NCI-H1105 (cell line): ENCODE measurements around the gene ADRB1.

Experiments used
- DNase-seq: peaks from one replicate; lab custom pipeline; 2025; lab: John Stamatoyannopoulos, UW

The ADRB1 gene

DNA sequence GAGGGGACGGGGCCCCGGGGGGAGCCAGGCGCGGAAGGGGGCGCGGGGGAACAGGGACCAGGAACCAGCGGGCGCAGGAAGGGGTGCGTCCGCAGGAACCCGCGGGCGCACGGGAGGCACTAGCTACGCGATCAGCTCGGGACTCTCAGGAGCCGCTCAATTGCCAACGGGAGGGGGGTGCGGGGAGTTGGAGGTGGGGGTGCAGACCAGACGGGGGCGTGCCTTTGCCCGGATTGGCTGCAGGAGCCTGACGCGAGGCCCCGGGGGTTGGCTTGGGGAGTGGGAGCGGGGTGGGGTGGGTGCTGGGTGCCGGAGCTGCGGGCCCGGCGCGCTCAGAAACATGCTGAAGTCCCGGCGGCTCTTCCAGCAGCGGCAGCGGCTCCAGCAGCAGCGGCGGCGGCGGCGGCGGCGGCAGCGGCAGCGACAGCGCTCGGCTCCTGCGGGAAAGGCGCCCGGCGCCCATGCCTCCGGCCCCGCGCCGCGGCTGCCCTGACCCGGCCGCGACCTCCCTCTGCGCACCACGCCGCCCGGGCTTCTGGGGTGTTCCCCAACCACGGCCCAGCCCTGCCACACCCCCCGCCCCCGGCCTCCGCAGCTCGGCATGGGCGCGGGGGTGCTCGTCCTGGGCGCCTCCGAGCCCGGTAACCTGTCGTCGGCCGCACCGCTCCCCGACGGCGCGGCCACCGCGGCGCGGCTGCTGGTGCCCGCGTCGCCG, at the start of gene ADRB1:
ADRB1 (plus strand) TSS at position 335 of the 715 bp plus-strand sequence; CDS start at position 602, 267 bp downstream.
- peak; percentile 42 for DNase-seq

DNA sequence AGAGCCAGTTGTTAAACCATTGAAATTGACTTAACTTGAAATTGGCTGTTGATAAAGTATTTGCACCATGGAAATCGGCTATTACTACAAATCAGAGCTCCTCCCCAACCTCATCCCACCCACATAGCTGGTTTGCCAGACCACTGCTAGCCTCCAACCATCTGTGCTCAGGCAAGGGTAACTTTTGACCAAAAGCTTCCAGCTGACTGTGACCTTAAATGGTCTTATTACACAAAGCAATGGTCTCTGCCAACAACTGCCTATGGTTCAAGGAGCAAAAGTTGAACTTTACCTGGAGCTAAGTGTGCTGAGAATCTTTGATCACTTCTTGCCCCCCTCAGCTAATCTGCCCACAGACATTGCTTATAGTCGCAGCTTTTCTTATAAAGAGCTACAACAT, 48.5 kb upstream of the ADRB1 start:
- no peak for DNase-seq

DNA sequence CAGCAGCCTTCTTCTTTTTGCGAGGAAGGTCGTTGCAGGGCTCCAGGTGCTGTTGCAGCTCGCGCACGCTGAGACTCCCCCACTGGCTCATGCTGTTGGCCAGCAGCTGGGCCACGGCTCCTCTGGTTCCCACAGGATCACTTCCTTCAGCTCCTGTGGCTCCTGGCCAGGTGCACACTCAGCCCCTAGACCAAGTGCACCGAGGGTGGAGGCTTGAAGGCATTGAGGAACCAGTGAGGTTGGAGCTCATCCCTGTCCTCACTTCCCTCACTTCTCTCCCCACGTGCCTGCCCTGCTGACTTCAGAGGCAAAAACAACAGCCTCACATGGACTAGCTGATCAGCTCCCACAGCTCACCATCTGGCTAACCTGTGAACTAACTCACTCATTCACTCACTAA, 46.2 kb upstream of the ADRB1 start:
- no peak for DNase-seq

DNA sequence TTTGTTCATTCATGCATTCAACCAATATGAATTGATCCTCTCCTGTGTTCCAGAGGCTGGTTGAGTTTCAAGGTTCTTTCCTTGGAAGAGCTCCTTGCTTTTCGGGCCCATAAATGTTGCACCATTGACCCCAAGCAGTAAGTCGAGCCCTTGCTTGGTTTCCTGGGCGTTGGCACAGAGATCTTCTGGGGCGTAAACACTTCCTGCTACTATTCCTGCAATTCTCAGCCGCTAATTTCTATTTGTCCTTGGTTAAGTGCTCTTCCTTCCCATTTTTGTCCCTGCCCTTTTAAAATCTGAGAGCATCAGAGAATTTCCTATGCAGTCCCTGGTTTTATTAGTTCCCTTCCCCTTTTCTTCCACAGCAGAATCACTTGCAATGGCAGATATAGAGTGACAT, 44.1 kb upstream of the ADRB1 start:
- no peak for DNase-seq

DNA sequence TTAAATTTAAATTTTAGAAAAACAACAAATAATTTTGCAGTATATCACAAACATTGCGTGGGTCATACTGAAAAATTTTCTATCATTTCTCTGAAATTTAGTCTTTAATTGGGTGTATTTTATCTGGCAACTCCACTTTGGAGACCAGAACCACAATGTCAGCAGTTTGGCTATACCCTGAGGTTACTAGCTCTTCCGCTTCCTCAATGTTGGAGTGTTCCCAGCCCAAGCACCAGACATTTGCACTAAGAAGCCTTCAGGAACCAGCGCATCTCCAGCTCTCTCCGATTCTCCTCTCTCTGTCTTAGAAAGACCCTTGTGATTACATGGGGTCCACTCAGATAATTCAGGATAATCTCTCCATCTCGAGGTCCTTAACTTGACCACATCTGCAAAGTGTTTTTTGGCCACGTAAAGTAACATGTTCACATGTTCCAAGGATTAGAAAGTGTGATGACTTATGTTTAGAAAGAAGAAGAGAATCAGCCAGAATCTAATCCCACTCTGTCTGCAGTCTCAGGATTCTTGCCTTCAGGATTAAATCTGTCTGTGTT, 43.1 kb upstream of the ADRB1 start:
- DNase-seq: no peak

DNA sequence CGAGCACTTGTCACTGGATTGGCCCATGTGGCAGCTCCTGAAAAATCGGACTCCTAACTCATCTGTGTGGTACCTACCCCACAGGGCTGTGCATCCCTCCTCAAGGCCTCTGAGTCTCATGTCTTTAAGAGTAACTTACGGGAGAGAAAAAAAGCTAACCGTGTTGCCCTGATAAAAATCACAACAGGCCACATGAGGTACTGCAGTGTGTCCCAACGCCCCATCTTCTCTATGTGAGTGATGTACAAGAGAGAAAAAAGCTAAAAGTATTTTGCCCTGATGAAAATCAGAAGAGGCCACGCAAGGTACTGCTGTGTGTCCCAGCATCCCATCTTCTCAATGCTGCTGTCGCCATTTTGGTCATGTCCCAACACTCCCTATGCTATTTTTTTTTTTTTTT, 41.2 kb upstream of the ADRB1 start:
- no peak for DNase-seq

DNA sequence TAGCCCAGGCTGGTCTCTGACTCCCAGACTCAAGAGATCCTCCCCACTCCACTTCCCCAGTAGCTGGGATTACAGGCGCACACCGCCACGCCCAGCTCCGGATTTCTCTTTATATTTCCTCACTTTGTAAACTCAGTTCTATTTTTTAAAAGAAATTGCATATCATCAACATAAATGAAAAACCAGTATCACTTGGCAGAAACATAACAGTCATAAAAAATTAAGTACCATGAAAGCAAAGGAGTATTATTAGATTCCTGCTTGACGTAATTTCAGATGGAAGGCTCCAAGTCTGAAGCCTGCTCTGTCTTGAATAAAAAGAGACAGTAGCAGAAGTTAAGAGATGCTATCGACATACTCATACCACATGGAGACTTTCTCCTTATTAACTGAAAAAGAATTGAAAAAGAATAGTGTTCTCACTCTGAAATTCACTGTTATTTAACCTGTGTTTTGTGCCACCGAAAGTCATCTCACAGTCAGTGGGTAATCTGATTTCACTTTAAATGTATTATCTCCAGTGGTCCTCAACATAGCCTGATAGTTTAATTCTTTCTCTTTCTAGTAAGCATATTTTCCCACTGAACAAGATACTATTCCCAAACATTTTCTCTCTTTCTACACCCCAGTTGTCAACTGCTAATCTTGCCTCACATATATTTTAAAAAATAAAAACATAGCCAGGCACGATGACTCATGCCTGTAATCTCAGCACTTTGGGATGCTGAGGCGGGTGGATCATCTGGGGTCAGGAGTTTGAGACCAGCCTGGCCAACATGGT, 40.3 kb upstream of the ADRB1 start:
- DNase-seq: no peak

DNA sequence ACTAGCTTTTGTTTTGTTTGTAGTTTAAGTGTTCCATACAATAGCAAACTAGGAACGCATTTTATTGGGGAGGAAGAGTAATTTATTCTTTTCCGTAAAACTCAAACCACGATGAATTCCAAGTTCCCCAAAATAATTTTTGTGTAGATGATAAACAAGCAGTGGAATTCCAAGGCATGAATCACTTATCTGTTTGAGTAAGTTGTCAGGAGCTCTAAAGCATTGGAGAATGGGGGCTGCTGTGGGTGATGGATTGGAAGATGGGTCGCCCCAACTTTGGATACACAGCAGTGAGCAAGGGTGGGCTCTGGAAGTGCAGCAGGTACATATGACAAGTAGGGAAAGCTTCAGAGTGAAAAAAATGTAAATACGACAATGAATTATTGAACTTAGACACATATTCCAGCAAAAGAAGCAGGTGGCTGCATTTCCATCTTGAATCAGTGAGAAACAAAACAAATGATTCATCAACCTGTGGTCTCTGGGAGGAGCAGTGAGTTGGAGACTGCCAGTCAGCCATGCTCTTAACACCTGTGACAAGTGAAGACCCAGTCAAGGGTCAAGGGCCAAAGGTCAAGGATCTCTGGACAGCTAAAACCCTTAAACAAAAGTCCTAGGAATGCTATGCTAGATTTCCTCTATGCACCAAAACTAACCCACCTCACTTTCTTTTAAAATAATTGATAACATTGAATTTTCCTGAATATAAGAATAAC, 34.2 kb upstream of the ADRB1 start:
- DNase-seq: no peak

DNA sequence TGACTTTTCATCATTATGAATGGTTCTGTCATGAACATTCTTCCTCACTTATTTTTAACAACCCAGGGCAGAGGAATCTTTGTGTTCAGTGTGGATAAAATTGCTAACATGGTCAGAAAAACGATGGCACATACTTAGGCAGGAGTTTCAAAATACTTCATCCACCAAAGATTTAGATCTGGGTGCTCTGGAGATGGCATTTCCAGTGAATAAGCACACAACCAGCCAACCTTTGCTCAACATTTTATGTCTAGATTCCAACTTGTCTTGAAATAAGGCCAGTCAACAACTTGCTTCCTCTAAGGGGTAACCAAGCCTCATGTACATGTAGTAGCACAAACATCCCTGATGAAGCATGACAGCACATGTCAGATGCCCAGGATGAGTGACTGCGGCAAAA, 33.4 kb upstream of the ADRB1 start:
- DNase-seq: no peak

DNA sequence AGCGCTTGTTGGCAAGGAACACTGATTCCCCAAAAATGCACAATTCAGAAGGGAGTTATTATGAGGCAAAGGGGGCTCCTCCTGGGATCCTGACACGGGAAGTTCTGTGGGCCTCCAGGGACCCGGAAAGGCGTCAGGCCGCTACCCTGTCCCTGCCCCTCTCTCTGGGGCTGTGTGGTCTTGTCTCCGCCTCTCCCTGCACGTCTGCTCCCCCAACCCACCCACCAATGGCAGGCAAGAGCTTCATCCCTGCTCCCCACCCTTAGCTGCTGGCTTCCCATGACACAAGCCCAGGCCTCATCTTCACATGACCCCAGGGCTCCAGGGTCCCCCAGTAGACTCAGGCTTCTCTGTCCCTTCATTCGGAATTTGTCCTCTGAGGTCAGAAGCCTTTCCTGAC, 31.0 kb upstream of the ADRB1 start:
- DNase-seq: no peak

DNA sequence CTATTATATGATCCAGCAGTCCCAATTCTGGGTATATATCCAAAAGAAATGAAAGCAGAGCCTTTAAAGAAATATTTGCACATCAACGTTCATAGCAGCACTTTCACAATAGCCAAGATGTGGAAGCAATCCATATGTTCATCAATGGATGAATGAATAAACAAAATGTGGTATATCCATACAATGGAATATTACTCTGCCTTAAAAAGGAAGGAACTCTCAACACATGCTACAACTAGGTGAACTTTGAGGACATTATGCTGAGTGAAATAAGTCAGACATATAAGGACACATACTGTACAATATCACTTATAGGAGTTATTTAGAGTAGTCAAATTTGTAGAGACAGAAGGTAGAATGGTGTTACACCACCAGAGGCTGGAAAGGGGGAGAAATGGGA, 28.0 kb upstream of the ADRB1 start:
- no peak for DNase-seq

DNA sequence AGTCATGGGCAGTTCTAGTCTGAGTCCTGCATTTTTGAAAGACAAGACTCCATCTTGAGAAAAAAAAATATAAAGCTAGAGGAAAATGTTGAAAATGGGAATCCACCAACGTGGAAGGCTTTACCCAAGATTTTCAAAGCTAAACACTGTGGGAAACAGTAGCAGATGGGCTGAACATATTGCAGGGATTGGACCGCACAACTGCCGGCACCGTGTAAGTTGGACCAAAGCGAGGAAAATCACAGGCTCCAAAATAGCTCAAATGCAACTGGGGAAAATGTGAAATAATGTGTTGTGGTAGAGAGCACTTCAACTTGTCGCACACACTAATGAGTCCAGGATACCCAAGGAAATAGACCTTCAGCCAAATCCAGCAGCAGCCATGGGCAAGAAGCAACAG, 26.4 kb upstream of the ADRB1 start:
- no peak for DNase-seq

DNA sequence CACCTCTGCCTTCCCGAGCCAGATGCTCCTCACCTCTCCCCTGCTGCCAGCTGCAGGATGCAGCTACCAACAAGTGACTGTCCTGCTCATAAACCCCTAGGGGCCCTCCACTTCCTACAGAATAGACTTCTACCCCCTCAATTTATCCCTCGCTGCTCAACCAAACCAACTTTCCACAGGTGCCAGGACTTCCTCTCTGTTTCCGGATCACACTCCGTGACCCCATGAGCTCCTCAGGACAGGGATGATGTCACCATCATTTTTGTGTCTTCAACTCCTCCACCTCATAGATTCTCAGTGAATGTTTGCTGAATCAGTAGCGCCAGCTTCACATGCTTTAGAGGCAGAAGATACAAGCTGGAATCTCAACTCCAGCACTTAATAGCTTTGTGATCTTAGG, 25.8 kb upstream of the ADRB1 start:
- DNase-seq: no peak

DNA sequence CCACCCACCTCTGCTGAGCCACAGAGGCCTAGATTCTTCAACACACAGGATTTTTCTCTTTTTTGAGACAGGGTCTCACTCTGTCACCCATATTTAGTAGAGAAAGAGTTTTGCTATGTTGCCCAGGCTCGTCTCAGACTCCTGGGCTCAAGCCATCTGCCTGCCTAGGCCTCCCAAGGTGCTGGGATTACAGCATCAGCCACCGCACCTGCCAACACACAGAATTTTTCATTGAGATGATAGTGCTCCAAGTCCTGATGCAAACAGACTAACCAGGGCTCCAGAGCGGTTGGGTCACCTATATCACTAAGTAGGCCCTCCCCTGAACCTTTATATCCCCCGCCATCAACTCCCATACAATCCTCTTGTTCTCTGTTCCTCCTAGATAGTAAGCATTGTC, 24.4 kb upstream of the ADRB1 start:
- DNase-seq: no peak

DNA sequence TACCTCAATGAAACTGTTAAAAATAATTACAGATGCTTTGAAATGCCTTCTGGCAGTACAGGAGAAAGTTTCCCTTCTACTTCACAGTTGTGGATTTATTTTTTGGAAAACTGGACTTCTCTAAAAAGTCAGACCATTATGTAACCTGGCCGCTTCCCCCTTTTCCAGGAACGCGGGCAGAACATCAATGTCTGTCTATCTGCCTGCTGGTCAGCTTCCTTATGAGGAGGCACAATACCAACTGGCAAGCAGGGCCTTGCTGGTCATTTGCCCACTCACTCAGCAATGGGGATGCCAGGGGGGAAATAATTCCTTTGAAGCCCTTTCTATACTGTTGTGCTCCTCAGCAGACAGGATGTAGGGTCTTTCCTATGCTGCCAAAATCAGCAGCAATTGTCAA, 22.5 kb upstream of the ADRB1 start:
- DNase-seq: no peak

DNA sequence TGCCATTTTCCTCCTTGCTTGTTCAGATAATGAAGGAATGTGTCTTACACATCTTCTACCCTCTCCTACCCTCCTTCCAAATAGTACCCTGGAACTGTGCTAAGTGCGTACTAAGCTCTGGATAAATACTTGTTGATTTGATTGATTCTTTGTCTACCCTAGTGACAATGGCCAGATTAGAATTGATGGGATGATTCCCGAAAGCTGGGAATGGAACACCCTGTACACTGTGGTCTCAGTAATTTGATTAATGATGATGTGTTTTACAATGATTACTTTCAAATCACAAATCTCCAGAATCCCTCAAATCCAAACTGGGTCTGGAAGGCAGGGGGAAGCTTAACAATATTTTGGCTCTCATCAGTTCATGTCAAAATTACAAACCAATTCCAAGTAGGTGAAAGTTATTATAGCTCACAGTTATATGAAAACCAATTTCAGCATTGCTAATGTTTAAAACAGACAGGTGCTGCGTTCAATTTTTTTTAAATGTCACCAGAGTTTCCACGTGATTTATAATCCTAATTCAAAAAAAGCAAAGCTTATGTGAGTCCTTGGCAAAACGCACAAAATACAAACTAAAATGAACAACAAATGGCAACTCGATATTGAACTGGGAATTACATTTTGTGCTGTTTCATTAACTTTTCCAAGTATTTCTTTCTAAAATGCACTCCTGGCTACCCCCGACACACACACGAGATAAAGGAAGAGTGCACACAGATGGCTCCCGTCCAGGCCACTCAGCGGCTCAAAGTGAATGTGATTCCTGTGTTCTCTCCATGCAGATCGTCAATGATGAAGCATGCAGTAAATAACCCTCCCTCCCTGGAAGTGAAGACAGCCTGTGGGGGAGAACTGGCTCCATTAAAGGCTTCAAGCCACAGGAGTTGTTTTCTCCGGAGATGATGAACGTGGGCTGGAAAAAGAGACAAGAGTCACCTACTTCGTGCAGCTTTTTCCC, 21.7 kb upstream of the ADRB1 start:
- DNase-seq: no peak

DNA sequence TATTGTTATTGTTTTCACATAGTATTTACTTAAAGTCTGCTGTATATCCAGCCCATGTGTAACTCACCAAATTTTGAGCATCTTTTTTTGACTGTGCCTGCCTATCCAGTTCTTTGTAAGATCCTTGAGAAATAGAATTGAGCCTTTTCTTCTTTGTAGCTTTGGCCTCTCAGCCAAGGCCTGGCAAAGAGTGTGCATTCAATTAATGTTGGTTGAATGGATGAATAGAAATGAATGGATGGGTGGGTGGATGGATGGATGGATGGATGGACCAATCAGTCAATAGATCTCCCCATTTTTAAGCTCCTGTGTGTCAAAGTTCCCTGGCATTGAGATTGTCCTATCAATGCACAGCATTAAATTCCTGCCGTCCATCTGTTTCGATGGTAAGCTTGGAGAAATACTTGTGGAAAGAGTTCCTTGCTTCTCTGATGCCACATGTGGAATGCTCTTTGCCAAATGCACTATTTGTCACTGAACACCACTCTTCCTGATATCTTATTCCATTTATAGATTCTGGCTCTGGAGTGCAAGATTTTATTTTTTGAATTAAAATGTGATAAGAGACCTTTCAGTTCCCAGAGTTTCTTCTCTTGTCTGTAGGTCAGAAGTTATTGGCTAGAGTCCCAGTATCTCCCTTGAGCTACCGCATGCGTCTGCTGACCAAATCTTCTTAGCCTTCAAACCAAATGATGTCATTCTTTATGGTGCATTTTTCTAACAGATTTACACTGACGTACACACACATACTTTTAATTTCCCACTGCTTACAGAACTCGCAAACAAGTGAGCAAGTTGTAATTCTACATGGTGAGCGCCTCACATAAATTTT, 20.7 kb upstream of the ADRB1 start:
- no peak for DNase-seq

DNA sequence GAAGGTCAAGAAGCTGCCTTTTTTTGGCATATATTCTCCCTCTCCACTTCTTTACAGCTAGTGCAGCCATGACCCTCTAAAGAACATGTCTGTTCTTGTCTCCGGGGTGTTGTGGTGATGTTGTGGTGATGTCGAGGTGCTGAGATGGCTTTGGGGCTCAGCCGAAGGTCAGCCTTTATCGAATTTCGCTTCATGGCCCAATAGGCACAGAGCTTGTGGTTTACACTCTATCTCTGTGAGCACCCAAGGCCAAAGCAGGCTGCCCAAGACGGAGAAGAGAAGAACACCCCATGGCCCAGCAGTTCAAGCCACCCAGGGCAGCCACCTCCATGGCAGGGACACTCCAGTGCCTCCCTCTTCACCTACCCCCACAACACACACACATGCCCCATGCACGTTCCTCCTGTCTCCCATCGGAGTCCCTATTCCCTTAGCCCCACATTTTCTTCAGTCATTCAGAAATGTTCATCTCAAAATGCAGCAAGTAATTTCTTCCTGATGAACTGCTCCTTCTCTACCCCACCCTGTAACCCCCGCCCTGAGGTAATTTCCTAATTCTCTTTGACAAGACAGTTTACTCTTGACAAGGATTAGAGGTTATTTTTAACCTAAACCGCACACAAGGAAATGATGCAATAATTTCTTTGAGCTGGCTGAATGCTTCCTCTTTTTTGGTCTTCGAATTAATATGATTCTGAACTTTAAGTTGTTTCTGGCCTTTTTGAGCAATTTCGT, 18.6 kb upstream of the ADRB1 start:
- DNase-seq: no peak

DNA sequence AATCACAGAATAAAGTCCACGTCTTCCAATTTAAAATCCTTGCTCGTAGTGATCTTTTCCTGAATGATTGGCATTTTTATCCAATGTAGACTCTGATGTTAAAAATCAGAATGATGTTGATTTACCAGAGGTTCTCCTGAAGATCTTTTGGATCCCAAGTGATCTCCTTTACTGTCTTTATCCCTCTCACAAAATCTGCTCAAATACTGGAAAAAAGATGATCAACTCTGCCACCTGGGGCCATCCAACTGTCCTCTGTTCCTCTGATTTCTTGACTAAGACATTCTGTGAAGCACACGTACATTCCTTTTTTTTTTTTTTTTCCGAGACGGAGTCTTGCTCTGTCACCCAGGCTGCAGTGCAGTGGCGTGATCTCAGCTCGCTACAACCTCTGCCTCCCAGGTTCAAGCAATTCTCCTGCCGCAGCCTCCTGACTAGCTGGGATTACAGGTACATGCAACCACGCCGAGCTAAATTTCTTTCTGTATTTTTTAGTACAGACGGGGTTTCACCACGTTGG, 18.0 kb upstream of the ADRB1 start:
- DNase-seq: no peak
